Astrocyte (in vitro differentiated cells and primary cell): ENCODE results near the gene SYCE1L.

ENCODE experiments used
- EZH2 ChIP-seq: IDR thresholded peaks from 2 replicates; pipeline ENCODE4 v1.6.1; 2012; ENCODE audit warnings: mild to moderate bottlenecking, low read length, inconsistent platforms; ENCODE audit not compliant: insufficient read depth
- TF ChIP-seq, protein P1 (sequence below): IDR thresholded peaks from 2 replicates; pipeline ENCODE4 v1.5.1; 2011; ENCODE audit warnings: low read depth, mild to moderate bottlenecking, inconsistent platforms, low read length, moderate library complexity; ENCODE audit not compliant: insufficient read depth

DNA sequence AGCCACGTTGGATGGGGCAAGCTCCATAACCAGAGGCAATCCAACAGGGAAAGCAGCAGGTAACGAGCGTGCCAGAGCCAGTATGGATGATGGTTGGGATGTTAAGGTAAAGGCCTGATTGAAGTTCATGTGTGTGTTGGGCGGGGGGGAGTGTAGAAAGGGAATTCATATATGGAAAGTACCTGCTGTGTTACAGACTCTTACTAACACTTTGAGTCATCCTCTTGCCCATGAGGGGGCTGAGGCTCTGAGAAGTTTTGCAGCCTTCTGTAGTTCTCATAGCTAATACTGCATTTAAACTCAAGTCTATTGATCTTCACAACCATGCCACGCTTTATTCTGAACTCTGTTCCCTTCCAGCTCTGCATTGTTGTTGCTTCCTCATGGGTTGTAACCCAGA lies 28.5 kb downstream of the SYCE1L start:
- TF ChIP-seq, protein P1, sequence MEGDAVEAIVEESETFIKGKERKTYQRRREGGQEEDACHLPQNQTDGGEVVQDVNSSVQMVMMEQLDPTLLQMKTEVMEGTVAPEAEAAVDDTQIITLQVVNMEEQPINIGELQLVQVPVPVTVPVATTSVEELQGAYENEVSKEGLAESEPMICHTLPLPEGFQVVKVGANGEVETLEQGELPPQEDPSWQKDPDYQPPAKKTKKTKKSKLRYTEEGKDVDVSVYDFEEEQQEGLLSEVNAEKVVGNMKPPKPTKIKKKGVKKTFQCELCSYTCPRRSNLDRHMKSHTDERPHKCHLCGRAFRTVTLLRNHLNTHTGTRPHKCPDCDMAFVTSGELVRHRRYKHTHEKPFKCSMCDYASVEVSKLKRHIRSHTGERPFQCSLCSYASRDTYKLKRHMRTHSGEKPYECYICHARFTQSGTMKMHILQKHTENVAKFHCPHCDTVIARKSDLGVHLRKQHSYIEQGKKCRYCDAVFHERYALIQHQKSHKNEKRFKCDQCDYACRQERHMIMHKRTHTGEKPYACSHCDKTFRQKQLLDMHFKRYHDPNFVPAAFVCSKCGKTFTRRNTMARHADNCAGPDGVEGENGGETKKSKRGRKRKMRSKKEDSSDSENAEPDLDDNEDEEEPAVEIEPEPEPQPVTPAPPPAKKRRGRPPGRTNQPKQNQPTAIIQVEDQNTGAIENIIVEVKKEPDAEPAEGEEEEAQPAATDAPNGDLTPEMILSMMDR: no peak
- no peak for TF ChIP-seq EZH2
